Lower lobe of right lung (tissue), 2 donors: ENCODE results near the gene P4HB. TPM values are rescaled to one million over a fixed set of nuclear protein-coding genes. Genes with fewer than 3 reads are reported as not detected.

Experiments used
- ATAC-seq, 2 donors: fragments of 200-7000 bp; cut with Tn5 transposase; one replicate each; pipeline ENCODE4 v1.9.1; 2020 to 2022; ENCODE audit warnings: mild to moderate bottlenecking in 2 of 2, moderate library complexity in 2 of 2
- DNase-seq: peaks from one replicate; pipeline ENCODE4 v3.0.0-alpha.2; 2020
- H3K27ac ChIP-seq: fragments of 200-600 bp; one replicate; pipeline ENCODE4 v1.8.0; 2022
- H3K27me3 ChIP-seq: fragments of 200-600 bp; one replicate; pipeline ENCODE4 v1.8.0; 2022; ENCODE audit warnings: low read depth
- H3K36me3 ChIP-seq: fragments of 200-600 bp; one replicate; pipeline ENCODE4 v1.8.0; 2022; ENCODE audit warnings: mild to moderate bottlenecking
- H3K4me1 ChIP-seq: fragments of 200-600 bp; one replicate; pipeline ENCODE4 v1.8.0; 2022
- H3K4me3 ChIP-seq: fragments of 200-600 bp; one replicate; pipeline ENCODE4 v1.8.0; 2022; ENCODE audit warnings: mild to moderate bottlenecking
- H3K9me3 ChIP-seq: fragments of 200-600 bp; one replicate; pipeline ENCODE4 v1.8.0; 2022
- CTCF ChIP-seq: fragments of 200-600 bp; IDR thresholded peaks from one replicate; pipeline ENCODE4 v1.8.0; 2022; ENCODE audit warnings: antibody characterized with exemption, mild to moderate bottlenecking
- intact Hi-C: fragments of 100-400 bp; cut with DNase I; formaldehyde crosslinking; loops from one replicate; pipeline ENCODE4 v1.11.0; 2022
- total RNA-seq: library from RNA; stranded (reverse); fragmentation: NEBNext Ultra II Directional; extraction: Animal tissue kit (Norgen Biotek cat#: 25700); gene quantifications from one replicate; pipeline ENCODE4 v1.2.1, GENCODE V29; 2021
- donor health status: DM: no; HTN: yes; CAD: no; lungs with severe emphysema.

Gene P4HB
- total RNA-seq, 1 donor from 2014 or later = 432 TPM

- Histone ChIP-seq H3K27me3 (peaks cover 4% of the 10 kb centered on the region), H3K4me3 (peak overlapping the region; percentile 40), H3K27ac (no peak overlapping the region), H3K36me3 (peaks cover 56% of the 10 kb centered on the region), H3K4me1 (peaks cover 14% of the 10 kb centered on the region), H3K9me3 (no peaks in the 10 kb centered on the region)
- DNase-seq (no peak), ATAC-seq (peak; percentile 8 to 16)
- intact Hi-C loops = no loop called here
- TF ChIP-seq CTCF = no peak
Measured at GRCh38 chr17:81902653-81903414, 42.5 kb upstream of the P4HB start.

GRCh38 chr17:81902023-81902652, 41.8 kb upstream of the P4HB start, which contains the start of gene NPB:
NPB (plus strand) TSS chr17:81902238; CDS start chr17:81902278, 40 bp downstream.
- DNase-seq (no peak), ATAC-seq (peak; percentile 51 to 60)
- no peak for TF ChIP-seq CTCF
- Histone ChIP-seq H3K9me3 (no peaks in the 10 kb centered on the region), H3K4me1 (peaks cover 14% of the 10 kb centered on the region), H3K27me3 (peaks cover 4% of the 10 kb centered on the region), H3K36me3 (peaks cover 63% of the 10 kb centered on the region), H3K27ac (no peak within 1 kb of the TSS), H3K4me3 (peak within 1 kb of the TSS; percentile 40)
- intact Hi-C loops = no loop called here

- no peak for ATAC-seq
- H3K9me3 ChIP-seq = no peaks in the 10 kb centered on the region
- no peak overlapping the region for H3K27ac ChIP-seq
- peaks cover 64% of the 10 kb centered on the region for H3K36me3 ChIP-seq
- H3K4me3 ChIP-seq = peak overlapping the region; percentile 40
- peaks cover 14% of the 10 kb centered on the region for H3K4me1 ChIP-seq
- no peak for DNase-seq
- peaks cover 4% of the 10 kb centered on the region for H3K27me3 ChIP-seq
- intact Hi-C loops = no loop called here
- TF ChIP-seq CTCF = no peak
Measured at GRCh38 chr17:81901167-81902022, 41.1 kb upstream of the P4HB start.

GRCh38 chr17:81900181-81900820, 40.0 kb upstream of the P4HB start:
- intact Hi-C loops = no loop called here
- peaks cover 14% of the 10 kb centered on the region for H3K4me1 ChIP-seq
- no peak overlapping the region for H3K27ac ChIP-seq
- TF ChIP-seq CTCF = no peak
- ATAC-seq = no peak
- H3K4me3 ChIP-seq = no peak overlapping the region
- no peaks in the 10 kb centered on the region for H3K9me3 ChIP-seq
- H3K27me3 ChIP-seq = peaks cover 4% of the 10 kb centered on the region
- DNase-seq = no peak
- peaks cover 65% of the 10 kb centered on the region for H3K36me3 ChIP-seq
